ENCODE measurements around the gene CFAP53.
A peak's percentile ranks its signal among the peaks of the same experiment; 100 is the strongest.
"Not testable (repeated sequence)": the region's sequence is repeated elsewhere in the genome, so short reads cannot be mapped to it uniquely, and the experiment has no call there.

CFAP53 gene

DNA sequence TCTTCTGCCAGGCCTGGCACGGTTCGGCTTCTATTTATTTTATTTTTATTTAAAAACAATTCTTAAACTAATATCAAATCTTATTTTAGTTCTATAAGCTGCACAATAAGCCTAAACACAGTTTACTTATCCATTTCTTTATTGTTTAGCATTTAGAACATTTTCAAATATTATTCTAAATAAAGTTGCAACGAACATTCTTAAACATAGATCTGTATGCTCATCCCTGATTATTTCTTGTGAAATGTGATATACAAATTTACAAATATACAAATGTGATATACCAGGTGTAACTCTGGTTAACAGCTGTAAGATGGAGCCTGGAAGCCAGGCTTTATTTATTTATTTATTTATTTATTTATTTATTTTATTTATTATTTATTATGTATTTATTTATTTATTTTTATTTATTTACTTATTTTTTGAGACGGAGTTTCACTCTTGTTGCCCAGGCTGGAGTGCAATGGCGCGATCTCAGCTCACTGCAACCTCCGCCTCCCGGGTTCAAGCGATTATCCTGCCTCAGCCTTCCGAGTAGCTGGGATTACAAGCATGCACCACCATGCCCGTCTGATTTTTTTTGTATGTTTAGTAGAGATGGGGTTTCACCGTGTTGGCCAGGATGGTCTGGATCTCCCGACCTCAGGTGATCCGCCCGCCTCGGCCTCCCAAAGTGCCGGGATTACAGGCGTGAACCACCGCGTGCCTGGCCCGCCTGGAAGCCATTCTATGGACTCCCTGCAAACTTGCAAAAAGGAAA, 22.2 kb upstream of the CFAP53 start:
- not testable (repeated sequence) for DNase-seq (ENCODE audit: low read depth in 1 of 2, low spot score in 1 of 2)

DNA sequence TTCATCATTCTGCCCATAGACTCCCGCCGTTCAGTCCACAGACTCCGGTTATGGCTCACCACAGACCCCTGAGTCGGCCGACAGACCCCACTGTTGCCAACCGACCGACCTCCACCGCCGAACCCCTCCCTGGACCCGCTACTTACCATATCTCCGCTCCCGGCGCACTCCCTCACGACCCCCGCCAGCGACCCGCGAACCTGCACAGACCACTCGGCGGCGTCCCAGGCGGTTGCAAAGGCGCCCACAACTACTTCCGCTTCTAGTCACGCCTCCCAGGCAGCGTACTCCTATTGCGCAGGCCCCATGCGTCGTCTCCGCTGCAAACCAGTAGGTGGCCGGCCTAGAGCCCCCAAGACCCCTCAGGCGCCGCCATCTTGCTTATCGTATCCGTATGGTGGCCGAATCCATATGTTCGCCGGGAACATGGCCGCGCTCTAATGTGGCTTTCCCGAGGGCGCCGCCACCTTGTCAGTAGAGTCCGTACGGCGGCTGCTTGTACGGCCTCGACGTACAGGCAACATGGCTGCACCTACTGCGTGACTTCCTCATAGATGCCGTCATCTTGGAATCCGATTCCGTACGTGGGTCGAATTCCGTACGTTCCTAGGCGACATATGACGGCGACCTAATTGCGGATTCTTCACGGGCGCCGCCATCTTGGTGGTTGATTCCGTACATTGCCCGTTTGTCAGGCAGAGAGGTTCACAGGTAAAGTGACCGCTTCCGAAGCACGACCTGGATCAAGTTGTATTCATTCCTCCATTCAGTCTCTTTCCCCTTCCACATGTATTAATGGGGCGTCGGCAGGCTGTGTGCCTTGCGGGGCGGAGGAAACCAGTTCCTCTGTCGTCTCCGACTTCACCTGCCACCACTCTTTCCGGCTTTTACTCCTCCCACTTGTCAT, 21.4 kb upstream of the CFAP53 start, which contains the start of gene CXXC1:
TSS of gene CXXC1 (minus strand) at position 252 of the 907 bp plus-strand sequence. CDS start at position 149, 103 bp downstream.
- DNase-seq (ENCODE audit: low read depth in 1 of 2, low spot score in 1 of 2): peak; percentile 90 to 95

DNA sequence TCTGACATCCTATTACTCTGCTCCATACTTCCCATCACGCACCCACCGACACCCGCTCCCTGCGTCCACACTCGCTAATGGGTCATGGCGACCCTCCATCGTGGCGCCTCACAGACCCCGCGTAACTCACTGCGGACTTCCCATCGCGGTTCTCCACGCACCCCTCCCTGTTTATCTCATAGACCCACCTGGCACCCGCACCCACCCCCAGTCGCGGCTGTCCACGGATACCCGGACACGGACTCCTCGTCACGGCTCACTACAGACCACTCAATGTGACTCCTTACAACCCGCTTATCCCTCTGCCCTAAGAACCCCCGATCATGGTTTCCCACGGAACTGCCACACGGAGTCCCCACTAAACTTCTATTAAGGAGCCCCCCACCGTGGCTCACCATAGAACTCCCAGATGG, 20.7 kb upstream of the CFAP53 start:
- DNase-seq (ENCODE audit: low read depth in 1 of 2, low spot score in 1 of 2): no peak

DNA sequence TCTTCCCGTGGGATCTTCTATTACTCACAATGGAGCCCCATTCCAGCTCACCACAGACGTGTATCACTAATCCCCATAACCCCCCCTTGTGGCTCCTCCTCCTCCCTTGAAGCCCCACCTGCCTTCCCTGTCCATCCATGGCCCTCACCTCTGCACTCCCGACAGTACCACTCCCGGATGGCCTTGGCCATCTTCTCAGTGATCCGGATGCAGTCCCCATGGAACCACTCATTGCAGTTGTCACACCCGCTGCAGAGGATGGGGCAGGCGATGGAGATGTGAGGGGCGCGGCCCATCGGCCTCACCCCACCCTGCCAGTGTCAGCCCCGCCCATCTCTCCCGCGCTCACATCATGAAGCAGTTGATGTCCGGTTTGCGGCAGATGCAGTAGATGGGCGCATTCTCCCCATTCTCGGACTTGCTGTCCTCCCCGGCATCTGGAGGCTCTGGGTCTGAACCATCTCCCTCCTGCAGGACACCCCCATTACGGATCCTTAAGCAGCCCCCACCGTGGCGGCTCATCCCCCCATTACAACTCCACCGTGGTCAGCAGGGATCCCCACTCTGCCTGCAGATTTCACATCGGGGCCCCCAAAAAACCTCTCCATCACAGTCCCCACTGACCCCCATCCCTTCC, 20.2 kb upstream of the CFAP53 start:
- DNase-seq (ENCODE audit: low read depth in 1 of 2, low spot score in 1 of 2): no peak

DNA sequence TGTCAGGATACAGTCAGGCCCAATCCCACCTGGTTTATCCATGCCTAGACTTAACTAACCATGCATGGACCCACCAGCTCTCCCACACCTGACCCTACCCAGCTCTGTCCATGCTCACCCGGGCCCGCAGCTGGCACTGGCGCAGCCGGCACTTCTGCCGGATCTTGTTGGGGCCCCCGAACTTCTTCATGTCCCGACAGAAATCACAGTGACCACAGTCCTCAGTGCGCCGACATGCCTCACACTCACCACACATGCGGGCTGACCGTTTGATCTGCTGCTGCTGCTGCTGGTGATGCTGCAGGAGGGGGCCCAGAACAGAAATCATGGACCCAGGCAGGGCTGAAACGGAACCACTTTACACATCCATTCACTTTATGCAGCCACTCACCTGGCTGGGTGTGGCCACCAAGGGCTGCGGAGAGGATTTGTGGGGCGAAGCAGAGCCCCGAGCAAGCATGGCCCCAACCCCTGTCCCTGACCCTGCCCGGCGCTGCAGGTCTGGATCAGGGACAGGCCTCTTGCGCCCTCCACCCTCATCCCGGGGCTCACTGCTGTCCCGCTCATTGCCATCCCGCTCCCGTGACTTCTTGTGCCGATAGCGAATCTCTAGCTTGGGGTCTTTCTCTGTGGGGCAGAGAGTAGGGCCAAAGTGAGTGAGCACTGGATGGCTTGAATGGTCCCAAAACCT, 19.5 kb upstream of the CFAP53 start:
- no peak for DNase-seq (ENCODE audit: low read depth in 1 of 2, low spot score in 1 of 2)

DNA sequence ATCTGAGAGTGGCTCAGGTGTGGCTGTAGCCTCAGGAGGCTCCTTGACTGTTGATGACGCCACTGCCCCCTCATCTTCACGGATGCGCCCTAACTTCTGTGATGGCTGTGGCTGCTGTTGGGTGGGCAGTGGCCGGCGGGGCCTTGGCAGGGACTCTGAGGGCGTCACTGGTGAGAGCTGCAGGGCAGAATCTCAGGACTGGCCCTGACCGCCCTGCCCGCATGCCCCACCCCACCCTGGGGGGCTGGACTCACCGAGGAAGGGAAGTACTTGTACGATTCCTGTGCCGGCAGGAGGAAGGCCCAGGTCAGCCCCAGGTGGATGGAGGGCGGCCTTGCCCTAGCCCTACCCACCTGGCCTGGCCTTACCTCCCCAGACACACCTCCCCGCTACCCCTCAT, 18.8 kb upstream of the CFAP53 start:
- DNase-seq (ENCODE audit: low read depth in 1 of 2, low spot score in 1 of 2): no peak

DNA sequence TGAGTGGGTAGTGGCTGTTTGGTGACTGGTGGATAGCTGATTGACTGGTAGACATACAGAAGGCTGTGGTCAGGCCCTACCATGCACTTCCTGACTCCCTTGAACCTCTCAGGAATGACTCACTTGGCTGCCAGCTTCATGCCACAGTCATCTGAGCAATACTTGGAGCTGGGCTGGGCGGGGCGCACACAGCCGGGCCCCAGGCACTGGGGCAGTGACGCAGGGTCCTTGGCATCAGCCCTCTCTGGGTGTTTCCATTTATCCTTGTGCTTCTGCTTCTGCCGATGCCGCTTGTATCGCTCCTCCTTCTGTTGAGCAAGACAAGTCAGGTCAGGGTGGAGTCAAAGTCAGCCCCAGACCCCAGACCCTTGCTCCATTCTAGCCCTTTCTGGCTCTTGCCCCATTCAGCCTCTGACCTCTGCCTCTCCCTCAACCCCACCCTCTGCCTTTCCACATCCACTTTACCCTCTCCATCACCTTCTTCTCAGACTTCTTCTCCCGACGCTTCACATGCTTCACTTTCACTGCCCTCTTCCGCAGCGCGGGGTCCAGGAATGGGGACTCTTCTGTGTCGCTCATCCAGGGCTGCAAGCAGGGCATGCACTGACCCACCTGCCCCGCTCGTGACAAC, 18.1 kb upstream of the CFAP53 start:
- DNase-seq (ENCODE audit: low read depth in 1 of 2, low spot score in 1 of 2): no peak

DNA sequence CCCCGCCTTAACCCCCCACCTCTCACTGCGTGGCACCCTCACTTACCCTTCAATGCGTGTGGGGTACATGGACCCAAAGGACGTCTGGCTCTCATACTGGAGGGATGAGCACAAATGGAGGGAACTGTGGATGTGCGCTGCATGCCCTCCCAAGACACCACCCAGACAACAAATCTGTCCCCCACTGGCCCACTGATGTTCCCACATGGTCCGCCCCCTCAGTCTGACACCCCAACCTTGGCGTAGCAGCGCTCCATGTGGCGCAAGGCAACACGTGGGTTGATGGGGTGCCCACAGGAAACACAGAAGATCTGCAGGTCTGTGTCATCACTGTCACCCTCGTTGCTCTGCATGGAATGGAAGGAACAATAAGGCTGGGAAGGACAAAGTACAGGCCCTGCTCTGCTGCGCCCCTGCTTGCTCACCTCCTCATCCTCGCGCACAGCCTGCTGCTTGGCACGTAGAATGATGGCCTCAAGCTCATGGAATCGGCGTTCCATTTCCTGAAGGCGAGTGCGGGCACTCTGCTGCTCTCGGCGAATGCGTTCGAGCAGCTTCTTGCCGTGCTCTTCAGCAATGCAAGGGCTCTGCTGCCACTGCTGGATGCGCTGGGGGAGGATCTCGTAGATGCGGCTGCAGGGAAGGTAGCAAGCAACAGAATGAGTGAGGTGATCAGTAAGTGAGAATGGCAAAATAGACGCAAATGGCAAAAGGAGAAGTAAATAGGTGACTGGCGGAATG, 17.3 kb upstream of the CFAP53 start:
- no peak for DNase-seq (ENCODE audit: low read depth in 1 of 2, low spot score in 1 of 2)

DNA sequence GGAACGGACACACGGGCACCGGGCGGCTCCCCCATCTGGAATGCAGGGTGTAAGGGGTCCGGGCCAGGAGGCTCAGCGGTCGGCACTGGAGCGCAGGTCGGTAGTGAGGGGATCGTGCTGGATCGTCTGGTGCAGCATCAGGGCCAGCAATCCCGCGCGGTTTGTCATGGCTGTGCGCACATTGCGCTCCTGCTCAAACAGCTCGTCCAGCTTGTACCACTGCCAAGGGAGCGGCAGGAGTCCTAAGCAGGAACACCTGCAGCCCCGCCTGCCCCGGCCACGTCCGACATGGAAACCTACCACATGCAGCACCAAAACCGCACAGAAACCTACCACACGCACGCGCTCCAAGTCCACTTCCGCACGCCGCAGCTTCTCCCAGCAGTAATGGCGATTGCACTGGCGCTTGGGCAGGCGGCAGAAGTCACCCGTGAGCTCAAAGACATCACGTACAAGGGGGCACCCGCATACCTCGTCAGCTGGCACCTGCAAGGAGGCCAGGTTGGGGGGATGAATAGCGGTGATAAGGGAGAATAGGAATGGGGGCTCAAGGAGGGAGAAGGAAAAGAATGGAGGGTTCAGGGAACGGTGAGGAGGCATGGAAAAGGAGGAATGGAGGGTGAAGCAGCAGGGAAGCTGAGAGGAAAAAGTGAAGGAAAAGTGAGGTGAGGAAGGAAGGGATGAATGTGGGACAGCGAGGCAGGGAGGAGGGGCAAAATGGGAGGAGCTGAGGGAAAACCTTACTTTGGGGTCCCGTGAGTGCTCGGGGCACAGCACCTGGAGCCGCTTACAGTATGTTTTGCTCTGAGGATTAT, 16.4 kb upstream of the CFAP53 start:
- no peak for DNase-seq (ENCODE audit: low read depth in 1 of 2, low spot score in 1 of 2)

DNA sequence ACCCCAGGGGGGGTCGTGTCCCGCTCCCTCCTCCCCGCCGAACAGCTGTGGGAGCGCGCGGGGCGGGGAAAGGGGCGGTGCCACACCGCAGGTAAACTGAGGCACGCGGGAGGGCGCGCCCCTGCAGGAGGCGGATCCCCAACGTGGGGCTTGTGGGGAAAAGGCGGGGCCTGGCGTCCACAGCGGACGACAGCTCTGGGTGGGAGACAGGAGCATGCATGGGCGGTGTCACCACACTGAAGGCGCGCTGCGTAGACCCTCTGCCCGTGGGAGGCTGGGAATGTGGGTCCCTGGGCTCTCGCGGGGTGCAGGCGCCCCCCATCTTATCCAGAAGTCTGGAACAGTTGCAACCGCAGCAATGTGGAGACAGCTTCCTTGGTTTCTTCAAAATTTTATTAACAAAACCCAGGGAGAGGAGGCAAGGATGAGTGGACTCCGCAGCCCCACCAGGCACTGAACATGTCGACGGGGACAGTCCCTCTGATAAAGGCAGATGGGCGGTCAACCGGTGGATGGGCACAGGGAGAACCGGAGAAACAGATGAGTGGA, 15.8 kb upstream of the CFAP53 start:
- DNase-seq (ENCODE audit: low read depth in 1 of 2, low spot score in 1 of 2): no peak

DNA sequence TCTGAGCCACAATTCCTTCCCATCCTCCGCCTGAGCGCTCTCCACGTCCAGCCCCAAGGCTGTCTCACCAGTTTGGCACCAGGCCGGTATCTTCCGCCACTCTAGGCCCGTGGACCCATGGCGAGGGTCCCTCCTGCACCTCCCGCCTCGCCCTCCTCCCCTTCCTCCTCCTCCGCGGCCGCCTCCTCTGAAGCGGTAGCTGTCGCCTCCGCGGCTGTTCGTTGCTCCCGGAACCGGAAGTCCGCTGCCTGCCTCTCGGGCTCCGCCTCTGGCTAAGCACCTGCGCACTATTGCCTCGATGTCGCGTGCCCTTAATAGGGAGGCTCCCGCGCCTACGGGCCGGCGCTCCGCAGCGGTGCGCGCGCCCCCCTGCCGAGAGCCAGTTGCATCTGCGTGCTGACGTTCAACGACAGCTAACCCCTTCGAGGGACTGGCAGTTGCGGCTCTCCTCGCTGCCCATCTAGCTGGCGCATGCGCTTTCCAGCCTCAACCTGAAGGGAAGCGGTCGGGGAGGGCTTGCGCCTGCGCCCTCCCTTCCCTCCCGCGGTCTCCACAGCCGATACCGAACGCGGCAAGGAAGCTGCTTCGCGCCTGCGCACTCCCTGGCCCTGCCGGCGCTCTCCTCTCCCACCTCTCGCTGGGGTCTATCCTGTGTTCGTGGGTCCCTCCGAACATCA, 15.1 kb upstream of the CFAP53 start, which contains the start of gene MBD1:
TSS of gene MBD1 (minus strand) at position 229 of the 677 bp plus-strand sequence. CDS start 1,531 bp downstream, outside the sequence.
- DNase-seq (ENCODE audit: low read depth in 1 of 2, low spot score in 1 of 2): peak; percentile 90 to 94

DNA sequence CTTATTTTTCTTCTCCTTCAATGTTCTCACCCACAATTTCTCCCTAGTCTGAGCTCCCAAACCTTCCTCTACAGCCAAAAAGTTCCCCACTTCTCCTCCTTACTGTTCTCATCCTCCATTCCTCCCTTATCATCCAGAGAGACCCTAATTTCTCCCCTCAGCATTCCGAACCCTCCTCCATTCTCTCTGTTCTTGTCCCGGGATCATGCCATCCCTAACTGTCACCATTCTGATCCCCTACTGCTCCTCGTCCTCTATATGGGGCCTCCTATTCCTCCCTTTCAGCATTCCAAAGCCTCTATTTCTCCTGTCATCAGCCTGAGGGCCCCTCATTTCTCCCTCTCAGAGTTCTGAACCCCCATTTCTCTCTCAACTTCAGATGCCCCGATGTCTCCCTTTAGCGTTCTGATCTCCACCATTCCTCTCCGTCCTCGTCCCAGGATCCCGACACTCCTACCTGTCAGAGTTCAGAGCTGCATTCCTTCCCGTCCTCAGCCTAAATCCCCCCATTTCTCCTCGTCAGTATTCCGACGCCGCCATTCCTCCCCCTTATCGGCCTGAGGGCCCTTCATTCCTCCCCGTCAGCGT, 14.5 kb upstream of the CFAP53 start:
- no peak for DNase-seq (ENCODE audit: low read depth in 1 of 2, low spot score in 1 of 2)

DNA sequence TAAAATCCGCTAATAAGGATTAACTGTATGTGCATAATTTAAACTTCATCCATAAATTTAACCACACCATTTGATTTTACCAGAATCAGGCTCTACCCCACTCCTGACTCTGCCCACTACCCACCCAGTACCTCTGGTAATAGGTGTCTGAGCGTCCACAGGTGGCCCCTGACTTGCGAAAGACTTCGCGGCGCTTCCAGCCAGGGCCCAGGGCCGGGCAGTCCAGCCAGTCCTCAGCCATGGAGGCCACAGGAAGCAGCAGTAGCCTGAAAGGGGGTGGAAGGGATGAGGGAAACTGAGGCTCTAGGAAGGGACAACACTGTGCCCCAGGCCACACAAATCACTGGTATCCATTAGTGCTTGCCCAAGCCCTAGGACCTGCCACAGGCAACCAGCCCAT, 13.5 kb upstream of the CFAP53 start:
- no peak for DNase-seq (ENCODE audit: low read depth in 1 of 2, low spot score in 1 of 2)

DNA sequence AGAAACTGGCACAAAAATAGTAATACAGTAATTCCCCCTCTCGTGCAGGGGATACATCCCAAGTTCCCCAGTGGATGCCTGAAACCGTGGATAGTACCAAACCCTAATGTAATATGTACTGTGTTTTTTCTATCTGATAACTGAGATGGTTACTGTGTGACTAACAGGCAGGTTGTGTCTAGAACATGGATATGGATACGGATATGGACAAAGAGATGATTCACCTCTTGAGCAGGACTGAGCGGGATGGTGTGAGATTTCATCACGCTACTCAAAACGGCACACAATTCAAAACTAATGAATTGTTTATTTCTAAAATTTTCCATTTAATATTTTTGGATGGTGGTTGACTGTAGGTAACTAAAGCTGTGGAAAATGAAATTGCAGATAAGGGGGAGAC, 11.6 kb upstream of the CFAP53 start:
- no peak for DNase-seq (ENCODE audit: low read depth in 1 of 2, low spot score in 1 of 2)

DNA sequence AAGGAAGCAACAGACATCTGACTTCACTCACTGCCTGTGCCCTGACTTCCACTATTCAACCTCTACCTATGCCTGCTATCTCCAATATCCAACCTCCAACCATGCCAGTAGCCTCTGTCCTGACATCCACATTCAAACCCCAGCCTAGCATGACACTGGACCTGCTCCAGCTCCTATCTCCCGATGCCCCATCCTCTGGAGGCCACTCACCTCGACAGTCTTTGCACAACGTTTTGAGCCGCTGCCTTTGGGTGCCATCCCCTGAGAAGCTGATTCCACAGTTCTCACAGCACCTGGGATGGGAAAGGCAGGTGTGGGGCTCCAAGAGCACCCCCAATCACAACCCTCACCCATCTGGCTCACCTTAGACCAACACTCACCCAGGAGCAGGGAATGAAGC, 10.2 kb upstream of the CFAP53 start:
- no peak for DNase-seq (ENCODE audit: low read depth in 1 of 2, low spot score in 1 of 2)

DNA sequence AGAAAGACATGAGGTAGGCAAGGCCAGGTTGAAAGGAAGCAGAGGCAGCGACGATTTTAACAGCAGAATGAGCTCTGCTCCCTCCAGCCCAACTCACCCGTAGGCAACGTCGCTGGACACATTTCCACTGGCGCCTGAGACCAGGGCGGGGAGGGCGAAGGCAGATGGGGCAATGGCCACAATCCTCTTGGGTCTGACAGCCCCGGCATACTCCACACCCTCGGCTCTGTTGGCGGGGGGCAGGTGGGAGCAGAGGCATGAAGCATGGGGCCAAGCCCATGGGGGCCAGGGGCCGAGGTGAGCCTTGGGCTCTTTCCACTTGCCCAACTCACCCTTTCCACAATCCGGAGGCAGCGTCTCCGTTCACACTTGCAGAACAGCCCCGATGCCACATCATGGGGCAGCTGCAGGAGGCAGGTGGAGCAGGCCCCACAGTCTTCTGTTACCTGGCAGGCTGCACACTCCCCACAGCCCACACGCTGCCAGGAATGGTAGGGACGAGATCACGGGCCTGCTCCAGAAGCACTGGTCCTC, 9.3 kb upstream of the CFAP53 start:
- no peak for DNase-seq (ENCODE audit: low read depth in 1 of 2, low spot score in 1 of 2)

DNA sequence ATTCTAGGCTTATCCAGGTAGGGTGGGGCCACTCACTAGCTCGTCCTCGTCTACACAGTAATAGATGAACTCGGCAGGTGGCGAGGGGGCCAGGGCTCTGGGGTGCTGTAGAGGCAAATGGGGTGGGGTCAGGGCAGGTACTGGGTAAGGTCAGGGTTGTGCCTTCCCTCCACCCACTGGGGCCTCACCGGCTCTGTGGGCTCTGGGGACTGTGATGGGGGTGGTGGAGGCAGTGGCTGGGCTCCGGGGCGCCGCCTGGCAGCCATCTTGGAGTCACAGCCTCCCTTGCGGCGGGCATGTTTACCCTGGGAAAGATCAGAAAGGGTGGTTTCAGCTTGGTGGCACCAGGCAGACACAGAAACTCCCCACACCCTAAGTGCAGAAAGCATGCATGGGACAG, 8.6 kb upstream of the CFAP53 start:
- DNase-seq (ENCODE audit: low read depth in 1 of 2, low spot score in 1 of 2): no peak
